ENCODE data around the gene FOXF2. TPM values are rescaled to one million over a fixed set of nuclear protein-coding genes. Genes with fewer than 3 reads are reported as not detected.

Gene FOXF2
- total RNA-seq, 2 donors from 2014 or later = 4.9 to 14.1 TPM

- Histone ChIP-seq H3K27ac (no peak overlapping the region), H3K36me3 (no peaks in the 10 kb centered on the region), H3K9me3 (no peaks in the 10 kb centered on the region), H3K4me3 (no peak overlapping the region), H3K27me3 (replicated peaks; ENCODE audit: insufficient read depth) (no peaks in the 10 kb centered on the region), H3K4me1 (replicated peaks) (no peaks in the 10 kb centered on the region)
- 71% methylated on average over 12 of the region's 12 CpGs for WGBS
- DNase-seq (ENCODE audit: low spot score) = no peak
- intact Hi-C loops (cut with DNase I) = loop anchor here (5.0 kb wide), 1 partner anchor 846 kb away; no protein-coding TSS in a partner anchor
- TF ChIP-seq POLR2A (IDR thresholded peaks at IDR 0.05) = no peak
- TF ChIP-seq CTCF (IDR thresholded peaks at IDR 0.05) = no peak
- no peak for TF ChIP-seq POLR2AphosphoS5 (IDR thresholded peaks at IDR 0.05)
These were observed 49.1 kb downstream of the FOXF2 start for GRCh38 chr6:1438471-1438881.

GRCh38 chr6:1439349-1439748, 50.0 kb downstream of the FOXF2 start:
- DNase-seq (ENCODE audit: low spot score) = no peak
- intact Hi-C loops (cut with DNase I) = loop anchor here (5.0 kb wide), 1 partner anchor 847 kb away; no protein-coding TSS in a partner anchor
- Histone ChIP-seq H3K9me3 (no peaks in the 10 kb centered on the region), H3K27ac (no peak overlapping the region), H3K4me3 (no peak overlapping the region), H3K27me3 (replicated peaks; ENCODE audit: insufficient read depth) (no peaks in the 10 kb centered on the region), H3K36me3 (no peaks in the 10 kb centered on the region), H3K4me1 (replicated peaks) (no peaks in the 10 kb centered on the region)
- TF ChIP-seq POLR2A (IDR thresholded peaks at IDR 0.05) (no peak), CTCF (IDR thresholded peaks at IDR 0.05) (no peak), POLR2AphosphoS5 (IDR thresholded peaks at IDR 0.05) (no peak)
- WGBS = 71% methylated on average over 10 of the region's 10 CpGs

DNA sequence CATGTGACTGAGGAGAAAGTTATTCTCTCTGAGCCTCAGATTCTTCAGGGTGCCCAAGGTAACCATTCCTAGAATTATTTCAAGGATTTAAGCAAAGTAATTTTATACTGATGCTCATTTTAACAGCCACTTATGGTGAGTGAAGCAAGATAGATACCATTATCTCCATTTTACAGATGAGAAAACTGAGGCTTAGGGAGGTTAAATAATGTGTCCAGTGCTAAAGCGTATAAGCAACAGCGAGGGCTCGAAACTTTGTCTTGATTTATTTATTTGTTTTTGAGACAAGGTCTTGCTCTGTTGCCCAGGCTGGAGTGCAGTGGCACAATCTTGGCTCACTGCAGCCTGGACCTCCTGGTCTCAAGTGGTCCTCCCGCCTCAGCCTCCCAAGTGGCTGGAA, 53.6 kb downstream of the FOXF2 start:
- WGBS = 92% methylated on average over 4 of the region's 4 CpGs
- TF ChIP-seq POLR2A (IDR thresholded peaks at IDR 0.05) (no peak), POLR2AphosphoS5 (IDR thresholded peaks at IDR 0.05) (no peak), CTCF (IDR thresholded peaks at IDR 0.05) (no peak)
- Histone ChIP-seq H3K9me3 (no peaks in the 10 kb centered on the region), H3K4me1 (replicated peaks) (no peaks in the 10 kb centered on the region), H3K27ac (no peak overlapping the region), H3K36me3 (no peaks in the 10 kb centered on the region), H3K4me3 (no peak overlapping the region), H3K27me3 (replicated peaks; ENCODE audit: insufficient read depth) (peaks cover 2% of the 10 kb centered on the region)
- DNase-seq (ENCODE audit: low spot score) = no peak
- intact Hi-C loops (cut with DNase I) = no loop called here

Small RNA genes within 50 kb of the gene (microRNA-seq; reads per million reads assigned to microRNA genes)
- 13.0 reads per million, percentile 55 among the genes with 10 or more reads in this experiment for gene MIR6720

Small RNA genes within 50 kb of the gene (small RNA-seq; reads per million reads assigned to genes)
- 0 reads per million in 2 donors for gene MIR6720

Other genes with a start within 250 kb of the FOXF2 start
- gene FOXQ1, start 77.5 kb upstream of the FOXF2 start, total RNA-seq = 10 to 100 TPM; 20.3 to 38.6 TPM
- 10 to 100 TPM in 1 of 2 donors, 1 to 10 TPM in 1; 9.2 to 11.2 TPM for gene FOXC1, start 220.3 kb downstream of the FOXF2 start, total RNA-seq

Data from prostate gland (tissue), 2 donors.